Choroid plexus epithelial cell (primary cell): ENCODE measurements around the gene GOLT1A.

Experiments
- DNase-seq: peaks from one replicate; pipeline ENCODE4 v3.0.0-alpha.2; 2010; ENCODE audit warnings: low read depth
- H3K4me3 ChIP-seq: 2 replicates; pipeline ENCODE4 v1.5.1; 2011; ENCODE audit warnings: low read depth, mild to moderate bottlenecking, control low read depth, low read length, moderate library complexity
- TF ChIP-seq, protein P1 (sequence below): conservative IDR thresholded peaks from 2 replicates; pipeline ENCODE4 v1.5.1; 2011; ENCODE audit warnings: low read depth, mild to moderate bottlenecking, control low read depth, inconsistent platforms, low read length, moderate library complexity

Gene GOLT1A

GRCh38 chr1:204260601-204261197 is 46.9 kb upstream of the GOLT1A start:
- H3K4me3 ChIP-seq = no peak overlapping the region
- TF ChIP-seq, protein P1, sequence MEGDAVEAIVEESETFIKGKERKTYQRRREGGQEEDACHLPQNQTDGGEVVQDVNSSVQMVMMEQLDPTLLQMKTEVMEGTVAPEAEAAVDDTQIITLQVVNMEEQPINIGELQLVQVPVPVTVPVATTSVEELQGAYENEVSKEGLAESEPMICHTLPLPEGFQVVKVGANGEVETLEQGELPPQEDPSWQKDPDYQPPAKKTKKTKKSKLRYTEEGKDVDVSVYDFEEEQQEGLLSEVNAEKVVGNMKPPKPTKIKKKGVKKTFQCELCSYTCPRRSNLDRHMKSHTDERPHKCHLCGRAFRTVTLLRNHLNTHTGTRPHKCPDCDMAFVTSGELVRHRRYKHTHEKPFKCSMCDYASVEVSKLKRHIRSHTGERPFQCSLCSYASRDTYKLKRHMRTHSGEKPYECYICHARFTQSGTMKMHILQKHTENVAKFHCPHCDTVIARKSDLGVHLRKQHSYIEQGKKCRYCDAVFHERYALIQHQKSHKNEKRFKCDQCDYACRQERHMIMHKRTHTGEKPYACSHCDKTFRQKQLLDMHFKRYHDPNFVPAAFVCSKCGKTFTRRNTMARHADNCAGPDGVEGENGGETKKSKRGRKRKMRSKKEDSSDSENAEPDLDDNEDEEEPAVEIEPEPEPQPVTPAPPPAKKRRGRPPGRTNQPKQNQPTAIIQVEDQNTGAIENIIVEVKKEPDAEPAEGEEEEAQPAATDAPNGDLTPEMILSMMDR = no peak
- DNase-seq = peak; percentile 13

- no peak for DNase-seq
- TF ChIP-seq, protein P1 = no peak
- H3K4me3 ChIP-seq = no peak overlapping the region
These were observed 46.0 kb upstream of the GOLT1A start for GRCh38 chr1:204259782-204260181.

- TF ChIP-seq, protein P1 = no peak
- no peak for DNase-seq
- H3K4me3 ChIP-seq = no peak overlapping the region
These were observed 45.4 kb upstream of the GOLT1A start for GRCh38 chr1:204259196-204259595.

DNA sequence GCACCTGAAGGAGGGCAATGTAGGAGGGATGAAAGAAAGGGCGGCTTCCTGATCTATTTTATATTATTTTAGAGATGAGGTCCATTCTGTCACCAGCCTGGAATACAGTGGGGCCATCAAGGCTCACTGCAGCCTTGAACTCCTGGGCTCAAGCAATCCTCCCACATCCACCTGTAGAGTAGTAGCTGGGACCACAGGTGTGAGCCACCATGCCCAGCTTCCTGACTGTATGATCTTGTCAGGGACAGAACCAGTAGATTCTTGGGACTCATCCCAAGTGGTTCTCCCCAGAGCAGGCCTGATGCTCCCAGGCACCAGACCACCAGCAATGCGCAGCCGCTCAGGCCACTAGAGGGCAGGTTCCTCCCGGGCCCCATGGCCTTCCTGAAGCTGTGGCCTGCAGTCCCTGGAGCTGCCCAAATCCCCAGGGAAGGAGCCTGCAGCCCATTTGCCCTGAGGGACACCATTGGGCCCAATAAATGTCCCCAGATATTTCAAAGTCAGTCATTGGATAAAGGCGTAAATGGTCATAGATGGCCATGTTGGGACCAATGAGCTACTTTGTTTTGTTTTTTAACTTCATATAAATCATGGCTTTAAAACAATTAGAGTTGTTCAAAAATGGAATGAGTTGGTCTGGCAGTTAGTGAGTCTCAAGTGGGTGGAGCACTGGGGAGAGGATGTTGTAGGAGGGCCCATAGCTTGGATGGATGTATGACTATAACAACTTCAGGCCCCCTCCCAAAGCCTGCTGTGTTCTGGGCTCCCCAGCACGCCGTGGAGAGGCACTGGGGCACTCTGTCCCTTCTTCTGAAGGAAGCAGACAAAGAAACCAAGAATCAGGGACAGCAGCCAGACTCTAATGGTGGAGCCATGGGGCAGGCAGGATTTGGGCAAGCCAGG is 44.7 kb upstream of the GOLT1A start:
- H3K4me3 ChIP-seq = no peak overlapping the region
- TF ChIP-seq, protein P1 = peak; percentile 94
- DNase-seq = peak; percentile 68

DNA sequence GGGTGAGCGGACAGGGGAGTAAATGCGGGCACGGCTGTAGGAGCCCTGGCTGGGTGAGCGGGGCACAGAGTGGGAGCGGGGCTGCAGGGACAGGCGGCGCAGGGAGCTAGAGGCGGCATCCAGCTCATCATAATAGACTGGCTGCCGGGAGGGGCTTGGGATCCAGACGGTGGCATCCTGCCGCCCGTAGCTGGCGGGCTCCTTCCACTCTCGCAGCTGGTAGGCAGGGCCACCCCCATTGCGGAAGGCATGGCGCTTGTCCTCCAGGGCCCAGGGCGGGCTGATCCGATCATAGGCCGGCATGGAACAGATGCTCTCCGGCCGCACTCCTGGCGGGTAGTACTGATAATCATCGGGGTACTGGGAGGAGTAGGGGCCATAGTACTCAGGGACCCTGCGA is 43.7 kb upstream of the GOLT1A start:
- TF ChIP-seq, protein P1 = no peak
- H3K4me3 ChIP-seq = no peak overlapping the region
- no peak for DNase-seq

GRCh38 chr1:204256531-204256930 is 42.7 kb upstream of the GOLT1A start:
- H3K4me3 ChIP-seq = no peak overlapping the region
- no peak for DNase-seq
- TF ChIP-seq, protein P1 = no peak
